ENCODE measurements around the gene SGSH.

GRCh38 chr17:80227666-80228065 lies 7.5 kb upstream of the SGSH start:
- TF ChIP-seq CTCF (conservative IDR thresholded peaks at IDR 0.05; ENCODE audit: low read length) (no peak), EZH2phosphoT487 (IDR thresholded peaks at IDR 0.05; ENCODE audit: borderline replicate concordance, low read depth, low read length) (no peak)
